ENCODE data around the gene SLC41A3.
"Not testable (repeated sequence)": the region's sequence is repeated elsewhere in the genome, so short reads cannot be mapped to it uniquely, and the experiment has no call there.

Gene SLC41A3

DNA sequence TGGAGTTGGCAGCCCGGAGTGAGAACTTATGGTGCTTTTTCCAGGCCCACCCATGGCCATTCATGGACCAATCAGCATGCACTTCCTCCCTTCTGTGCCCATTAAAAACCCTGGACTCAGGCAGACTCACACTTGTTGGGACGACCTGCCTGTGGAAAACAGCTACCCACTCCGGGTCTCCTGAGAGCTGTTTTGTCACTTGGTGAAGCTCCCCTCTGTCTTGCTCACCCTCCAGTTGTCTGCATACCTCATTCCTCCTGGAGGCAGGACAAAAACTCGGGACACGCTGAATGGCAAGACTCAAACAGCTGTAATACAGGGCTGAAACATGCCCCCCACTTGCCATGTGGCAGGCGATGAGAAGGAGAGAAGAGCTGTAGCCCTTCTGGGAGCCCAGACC lies 79.7 kb downstream of the SLC41A3 start:
- no peak for DNase-seq (ENCODE audit: low read depth in 2 of 3, low spot score in 2 of 3)

DNA sequence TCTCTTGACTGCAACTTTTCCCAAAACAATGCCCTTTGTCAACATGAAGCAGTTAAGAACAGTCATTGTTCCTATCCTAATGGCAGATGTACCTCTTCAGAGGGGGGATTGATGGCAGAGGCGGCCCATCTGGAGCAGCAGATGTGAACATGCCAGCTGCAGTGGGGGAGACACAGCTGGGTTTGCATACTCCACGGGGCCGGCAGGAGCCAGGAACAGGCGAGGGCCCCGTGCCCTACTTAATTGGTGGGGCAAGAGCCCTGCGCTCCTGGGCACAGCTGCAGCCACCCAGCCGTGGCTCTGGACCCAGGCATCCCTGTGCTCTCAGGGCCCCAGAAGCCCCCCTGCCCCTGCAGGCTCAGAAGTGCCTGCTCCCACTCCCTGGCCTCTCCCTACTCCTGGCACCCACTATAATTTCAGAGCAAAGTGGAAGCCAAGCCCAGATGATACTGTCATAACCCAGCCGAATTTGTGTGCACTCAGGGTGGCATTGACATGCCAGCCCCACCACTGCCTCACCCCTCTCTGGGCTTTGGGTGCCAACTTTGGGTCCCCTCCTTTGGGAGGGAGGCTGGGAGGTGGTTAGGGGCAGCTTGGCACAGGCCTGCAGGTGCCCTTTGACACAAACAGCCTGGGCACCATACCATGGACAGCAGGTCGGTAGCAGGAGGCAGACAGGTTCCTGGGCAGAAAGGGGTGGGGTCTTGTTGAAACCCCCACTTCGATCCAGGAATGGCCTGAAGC lies 80.3 kb downstream of the SLC41A3 start:
- DNase-seq (ENCODE audit: low read depth in 2 of 3, low spot score in 2 of 3): no peak

DNA sequence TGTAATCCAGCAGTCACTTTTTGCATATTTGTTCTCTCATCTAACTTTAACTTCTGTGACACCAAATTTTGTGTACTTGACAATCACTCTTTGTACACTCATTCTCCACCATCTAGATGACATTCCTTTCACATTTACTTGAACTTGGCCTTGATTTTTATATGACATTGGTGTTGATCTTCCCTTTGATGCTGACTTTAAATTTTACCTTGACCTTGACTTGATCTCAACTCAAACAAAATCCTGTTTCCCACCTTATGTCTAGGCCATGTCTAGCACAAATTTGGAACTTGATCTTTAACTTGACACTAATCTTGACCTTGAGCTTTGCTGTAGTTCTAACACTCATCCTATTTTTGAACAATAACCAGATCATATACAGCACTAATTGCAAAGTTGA lies 81.7 kb downstream of the SLC41A3 start:
- DNase-seq (ENCODE audit: low read depth in 2 of 3, low spot score in 2 of 3): no peak

DNA sequence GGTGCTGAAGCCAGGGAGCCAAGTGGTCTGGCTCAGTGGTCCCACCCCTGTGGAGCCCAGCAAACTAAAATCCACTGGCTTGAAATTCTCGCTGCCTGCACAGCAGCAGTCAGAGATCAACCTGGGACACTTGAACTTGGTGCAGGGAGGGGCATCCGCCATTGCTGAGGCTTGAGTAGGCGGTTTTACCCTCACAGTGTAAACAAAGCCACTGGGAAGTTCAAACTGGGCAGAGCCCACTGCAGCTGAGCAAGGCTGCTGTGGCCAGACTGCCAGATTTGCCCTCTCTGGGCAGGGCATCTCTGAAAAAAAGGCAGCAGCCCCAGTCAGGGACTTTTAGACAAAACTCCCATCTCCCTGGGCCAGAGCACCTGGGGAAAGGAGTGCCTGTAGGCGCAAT lies 87.2 kb downstream of the SLC41A3 start:
- DNase-seq (ENCODE audit: low read depth in 2 of 3, low spot score in 2 of 3): not testable (repeated sequence)

DNA sequence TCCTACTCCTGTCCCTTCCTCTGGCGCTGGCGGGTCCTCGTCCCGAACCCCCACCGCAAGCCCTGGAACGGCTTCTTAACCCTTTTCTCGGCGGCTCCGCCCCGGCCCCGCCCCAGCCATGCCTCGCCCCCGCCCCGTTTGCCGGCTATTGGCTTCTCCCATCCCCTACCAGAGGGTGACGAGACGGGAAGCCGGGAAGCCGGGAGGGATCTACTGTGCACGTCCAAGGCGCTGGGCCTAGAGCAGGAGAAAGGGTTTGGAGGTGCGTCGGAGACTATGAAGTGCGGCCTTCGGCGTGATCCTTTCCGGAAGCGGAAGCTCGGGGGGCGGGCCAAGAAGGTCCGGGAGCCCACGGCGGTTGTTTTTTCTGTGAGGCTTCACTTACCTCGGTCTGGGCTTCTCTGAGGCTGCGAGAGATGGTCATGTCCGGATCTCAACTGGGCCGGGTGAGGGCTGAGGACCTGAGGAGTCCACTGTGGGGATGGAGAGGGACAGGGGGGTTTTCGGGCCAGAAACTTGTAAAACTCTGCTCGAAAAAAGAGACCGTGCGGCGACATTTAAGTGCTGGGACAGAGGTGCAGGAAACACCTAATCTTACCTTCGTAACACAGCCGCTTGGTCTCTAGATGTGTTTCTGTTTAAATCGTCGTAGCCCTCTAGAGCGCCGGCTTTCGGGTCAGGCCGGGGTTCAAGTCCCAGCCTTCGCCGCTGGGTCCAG lies 93.5 kb downstream of the SLC41A3 start:
- peak; percentile 10 to 54 (median 24) for DNase-seq (ENCODE audit: low read depth in 2 of 3, low spot score in 2 of 3)

DNA sequence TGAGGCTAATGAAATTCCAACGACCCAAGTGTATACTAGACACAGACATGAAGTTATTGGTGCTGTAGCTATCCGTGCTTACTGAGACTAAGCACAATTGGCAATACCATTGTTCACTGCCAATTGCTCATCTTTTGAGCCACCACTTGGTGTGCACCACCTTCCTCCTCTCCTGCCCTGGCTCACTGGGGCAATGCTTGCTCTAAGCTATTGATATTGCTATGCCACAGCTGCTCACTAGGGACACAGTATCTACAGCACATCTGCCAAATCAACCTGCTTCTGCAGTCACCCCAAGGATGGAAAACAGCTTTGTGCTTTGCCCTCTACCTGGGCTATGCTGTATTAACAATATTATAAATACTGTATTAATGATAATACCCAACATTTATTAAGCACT lies 99.0 kb downstream of the SLC41A3 start:
- DNase-seq (ENCODE audit: low read depth in 2 of 3, low spot score in 2 of 3): not testable (repeated sequence)

DNA sequence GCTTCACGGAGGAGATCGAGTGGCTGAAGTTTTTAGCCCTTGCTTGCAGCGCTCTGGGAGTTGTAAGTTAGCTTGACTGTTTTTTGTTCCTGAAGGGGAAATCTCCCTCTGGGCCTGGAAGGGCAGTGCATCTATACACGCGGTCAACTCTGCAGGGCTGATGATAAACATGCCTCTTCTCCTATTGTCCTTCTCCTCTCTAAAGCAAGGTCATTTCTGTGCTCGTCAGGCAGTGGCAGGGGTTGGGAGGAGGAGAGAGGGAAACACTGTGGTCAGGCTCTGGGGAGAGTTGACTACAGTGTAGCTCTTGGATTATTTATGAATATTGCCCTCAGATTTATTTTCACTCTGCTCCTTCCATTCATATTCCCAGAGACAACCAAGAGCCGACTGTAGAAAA lies 106.8 kb downstream of the SLC41A3 start:
- not testable (repeated sequence) for DNase-seq (ENCODE audit: low read depth in 2 of 3, low spot score in 2 of 3)

DNA sequence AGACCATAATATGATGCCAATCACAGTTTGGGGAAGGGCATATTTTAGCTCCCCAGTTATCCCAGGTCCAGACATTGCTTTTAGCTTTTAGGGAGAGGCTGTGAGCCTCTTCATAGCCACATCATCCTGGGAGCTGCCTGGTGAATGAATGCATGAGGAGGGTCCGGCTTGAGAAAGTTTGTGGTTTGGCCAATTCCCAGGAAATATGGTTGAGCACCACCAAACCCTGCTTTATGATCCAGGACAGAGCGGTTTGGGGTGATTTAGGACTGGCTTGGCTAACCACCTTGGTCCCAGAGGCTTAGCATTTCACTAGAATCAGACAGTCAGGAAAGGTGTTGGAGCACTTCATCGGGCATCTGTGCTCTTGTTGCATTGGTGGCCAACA lies 107.9 kb downstream of the SLC41A3 start:
- DNase-seq (ENCODE audit: low read depth in 2 of 3, low spot score in 2 of 3): not testable (repeated sequence)

DNA sequence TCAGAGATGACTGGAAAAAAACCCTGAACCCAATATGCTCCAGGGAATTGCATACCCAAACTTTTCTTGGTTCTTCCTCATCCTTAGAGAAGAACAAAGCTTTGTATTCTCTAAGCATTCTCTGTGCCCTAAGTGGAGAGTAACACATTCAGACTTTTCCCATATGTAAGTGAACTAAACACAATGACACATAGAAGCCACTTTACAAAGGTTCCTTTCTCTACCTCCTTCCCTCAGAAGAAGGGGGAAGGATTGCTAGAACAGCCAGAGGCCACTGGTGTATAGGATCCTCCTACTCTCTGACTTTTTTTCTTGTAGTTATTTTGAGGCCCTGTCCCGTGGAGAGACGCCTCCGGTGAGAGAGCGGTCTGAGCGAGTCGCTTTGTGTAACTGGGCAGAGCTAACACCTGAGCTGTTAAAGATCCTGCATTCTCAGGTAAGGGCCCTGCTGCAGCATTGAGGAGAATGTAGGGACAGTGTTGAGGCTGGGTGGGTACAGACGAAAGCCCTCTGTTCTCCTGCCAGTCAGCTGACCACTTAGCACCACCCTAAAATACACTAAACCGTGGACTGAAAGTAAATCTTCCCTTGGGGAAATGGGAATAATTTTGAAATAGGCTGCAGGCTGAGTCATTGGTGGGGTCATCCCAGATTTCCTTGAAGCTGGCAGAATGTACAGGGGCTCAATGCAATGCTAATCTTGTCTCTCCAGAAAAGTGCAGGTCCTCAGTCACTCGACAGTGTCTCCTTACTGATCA lies 108.5 kb downstream of the SLC41A3 start:
- DNase-seq (ENCODE audit: low read depth in 2 of 3, low spot score in 2 of 3): not testable (repeated sequence)

DNA sequence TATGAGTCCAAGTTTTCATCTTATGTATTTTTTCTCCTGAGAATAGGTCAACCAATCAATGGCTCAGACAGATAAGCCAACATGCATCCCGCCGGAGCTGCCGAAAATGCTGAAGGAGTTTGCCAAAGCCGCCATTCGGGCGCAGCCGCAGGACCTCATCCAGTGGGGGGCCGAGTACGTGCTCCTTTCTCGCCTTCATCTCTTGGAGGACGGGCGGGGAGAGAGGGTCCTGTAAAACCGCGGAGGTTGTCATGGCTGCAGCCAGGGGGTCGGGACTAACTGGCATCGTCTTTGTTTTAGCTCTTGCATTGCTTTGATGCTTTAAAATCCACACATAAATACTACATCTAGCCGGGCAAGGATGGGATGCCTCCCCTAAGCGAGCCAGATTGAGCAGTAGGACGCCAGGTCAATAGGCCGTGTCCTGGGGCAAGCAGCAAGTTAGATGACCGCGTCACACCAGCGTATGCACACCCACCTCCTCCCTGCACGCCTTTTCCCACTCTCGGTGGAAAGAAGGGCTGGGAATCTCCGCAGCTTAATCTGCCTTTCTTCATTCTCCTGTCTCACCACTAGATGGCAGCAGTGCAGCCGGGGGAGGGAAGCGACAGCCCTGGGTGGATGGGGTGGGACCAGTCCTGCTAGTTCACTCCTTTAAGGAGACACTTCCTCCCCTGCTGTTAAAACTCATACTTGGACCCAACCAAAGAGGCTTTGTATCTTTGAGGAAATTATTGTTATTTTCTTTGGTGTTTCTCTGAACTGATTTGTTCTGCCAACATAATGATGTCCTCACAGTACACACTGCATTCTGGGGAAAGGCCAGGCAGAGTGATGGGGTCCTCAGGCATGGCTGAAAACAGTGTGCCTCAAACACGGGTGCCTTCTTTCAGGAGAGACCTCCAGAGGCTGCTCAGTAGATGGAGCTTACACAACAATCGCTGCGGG lies 111.7 kb downstream of the SLC41A3 start:
- peak in 1 of 3 experiments; percentile 13 for DNase-seq (ENCODE audit: low read depth in 2 of 3, low spot score in 2 of 3)

DNA sequence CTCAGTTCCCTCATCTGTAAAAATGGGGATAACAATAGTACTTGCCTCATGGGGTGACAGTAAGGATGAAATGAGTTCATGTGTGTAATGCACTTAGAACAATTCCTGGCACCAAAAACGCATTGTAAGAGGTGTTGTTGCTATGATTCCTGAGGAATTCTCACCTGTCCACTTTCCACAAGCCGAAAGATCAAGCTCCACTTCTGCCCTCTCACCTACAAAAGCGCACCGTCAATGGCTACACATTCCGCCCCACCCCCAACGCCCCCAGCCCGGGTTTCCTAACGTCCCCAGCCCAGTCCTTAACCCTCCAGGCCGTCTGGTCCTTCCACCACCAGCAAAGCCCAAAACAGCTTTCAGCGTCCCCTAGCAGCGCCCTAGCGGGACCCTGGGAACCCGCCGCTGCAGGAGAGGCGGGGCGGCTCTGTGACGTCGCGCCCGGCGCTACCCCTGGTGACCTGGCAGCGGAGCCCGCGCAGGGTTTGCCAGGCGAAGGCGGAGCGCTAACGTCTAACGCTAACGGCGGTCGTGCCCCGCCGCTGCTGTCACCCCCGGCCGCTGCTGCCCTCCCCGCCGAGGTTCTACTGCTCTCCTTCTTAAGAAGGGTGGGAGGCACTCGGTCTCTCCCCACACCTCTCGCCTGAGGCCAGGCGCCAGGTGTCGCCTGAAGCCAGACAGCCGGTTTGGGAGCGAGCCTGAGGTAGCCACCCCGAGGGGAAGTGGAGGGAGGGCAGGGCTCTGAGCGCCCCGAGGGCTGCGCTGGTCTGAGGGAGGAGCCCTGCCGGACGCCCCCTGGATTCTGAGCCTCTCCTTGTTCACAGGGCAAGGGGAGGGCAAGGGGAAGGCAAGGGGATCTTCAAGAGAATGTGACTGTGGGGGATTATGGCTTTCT lies 115.0 kb downstream of the SLC41A3 start, which contains the start of gene ROPN1B:
Gene ROPN1B (plus strand): TSS at position 478 of the 892 bp plus-strand sequence. CDS start 2,877 bp downstream, outside the sequence.
- not testable (repeated sequence) for DNase-seq (ENCODE audit: low read depth in 2 of 3, low spot score in 2 of 3)

DNA sequence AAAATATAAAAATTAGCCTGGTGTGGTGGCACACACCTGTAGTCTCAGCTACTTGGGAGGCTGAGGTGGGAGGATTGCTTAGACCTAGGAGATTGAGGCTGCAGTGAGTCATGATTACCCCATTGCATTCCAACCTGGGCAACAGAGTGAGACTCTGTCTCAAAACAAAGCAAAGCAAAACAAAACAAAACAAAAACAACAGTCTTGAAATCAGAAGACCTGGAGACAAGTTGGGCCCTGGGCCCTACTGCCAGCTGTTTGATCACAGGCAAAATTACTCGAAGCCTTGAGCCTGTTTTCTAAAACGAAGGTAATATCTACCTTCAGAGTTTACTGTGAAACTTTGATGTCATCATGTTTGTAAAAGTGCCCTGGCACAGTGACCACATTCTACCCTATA lies 115.8 kb downstream of the SLC41A3 start:
- not testable (repeated sequence) for DNase-seq (ENCODE audit: low read depth in 2 of 3, low spot score in 2 of 3)

DNA sequence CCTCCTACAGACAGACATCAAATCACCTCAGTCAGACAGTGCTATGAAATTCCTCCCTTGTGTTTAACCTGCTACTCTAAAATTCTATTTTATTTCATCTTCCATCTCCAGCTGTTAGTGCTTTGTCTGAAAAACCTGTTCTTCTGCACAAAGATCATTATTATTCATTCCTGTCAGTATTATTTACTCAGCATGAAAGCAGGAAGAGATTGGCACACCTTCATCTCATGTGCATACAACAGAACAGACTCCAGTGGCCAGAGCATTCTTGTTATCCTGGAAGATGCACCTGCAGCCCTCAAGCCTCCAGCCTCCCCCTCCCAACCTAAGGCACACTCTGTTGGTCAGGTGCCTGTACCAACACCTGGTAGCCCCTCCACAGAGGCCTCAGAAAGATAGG lies 116.8 kb downstream of the SLC41A3 start:
- DNase-seq (ENCODE audit: low read depth in 2 of 3, low spot score in 2 of 3): no peak

DNA sequence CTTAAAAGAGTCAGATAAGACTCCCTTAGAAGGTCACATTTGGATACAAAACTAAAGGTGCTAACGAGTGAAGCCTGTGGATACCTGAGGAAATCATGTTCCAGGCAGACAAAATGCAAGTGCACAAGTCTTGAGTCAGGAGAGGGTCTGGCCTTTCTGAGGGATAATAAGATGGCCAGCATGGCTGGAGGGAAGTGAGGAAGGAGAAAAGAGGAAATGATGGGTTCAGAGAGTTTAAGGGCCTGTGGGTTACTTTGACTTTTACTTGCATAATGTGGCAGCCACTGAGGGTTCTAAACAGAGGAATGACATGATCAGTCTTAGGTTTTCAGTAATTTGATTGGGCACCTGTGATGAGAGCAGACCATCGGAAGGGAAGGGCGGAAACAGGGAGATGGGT lies 118.4 kb downstream of the SLC41A3 start:
- no peak for DNase-seq (ENCODE audit: low read depth in 2 of 3, low spot score in 2 of 3)

DNA sequence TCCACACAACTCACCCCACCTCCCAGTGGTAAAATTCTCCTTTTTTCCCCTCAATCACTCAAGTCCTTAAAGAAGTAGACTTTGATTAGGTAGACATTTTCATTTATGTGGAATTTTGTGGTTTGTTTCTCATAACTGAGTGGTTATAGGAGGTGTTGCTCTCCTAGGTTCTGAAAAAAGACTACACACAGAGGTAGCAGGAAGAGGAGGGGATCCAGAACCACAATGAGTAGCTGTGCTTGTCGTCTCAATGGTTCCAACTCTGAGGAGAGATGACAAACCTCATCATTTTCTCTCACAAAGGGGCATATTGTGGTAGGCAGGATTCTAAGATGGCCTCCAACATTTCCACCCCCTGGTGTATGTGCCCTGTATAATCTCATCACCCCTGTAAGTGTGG lies 120.1 kb downstream of the SLC41A3 start:
- DNase-seq (ENCODE audit: low read depth in 2 of 3, low spot score in 2 of 3): not testable (repeated sequence)

DNA sequence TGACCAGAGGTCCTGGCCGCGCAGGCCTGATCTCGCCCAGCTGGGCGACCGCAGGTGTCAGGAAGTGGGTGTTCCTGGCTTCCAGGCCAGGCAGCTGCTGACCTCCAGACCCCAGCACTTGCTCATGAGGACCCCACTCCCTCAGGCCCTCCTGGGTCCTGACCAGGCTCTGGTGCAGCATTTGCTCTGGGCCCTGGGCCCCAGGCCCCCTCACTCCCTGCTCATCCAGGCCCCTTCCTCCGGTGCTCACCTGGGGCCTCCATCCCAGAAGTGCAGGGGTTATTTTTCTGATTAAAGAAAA lies 122.7 kb downstream of the SLC41A3 start:
- no peak for DNase-seq (ENCODE audit: low read depth in 2 of 3, low spot score in 2 of 3)

DNA sequence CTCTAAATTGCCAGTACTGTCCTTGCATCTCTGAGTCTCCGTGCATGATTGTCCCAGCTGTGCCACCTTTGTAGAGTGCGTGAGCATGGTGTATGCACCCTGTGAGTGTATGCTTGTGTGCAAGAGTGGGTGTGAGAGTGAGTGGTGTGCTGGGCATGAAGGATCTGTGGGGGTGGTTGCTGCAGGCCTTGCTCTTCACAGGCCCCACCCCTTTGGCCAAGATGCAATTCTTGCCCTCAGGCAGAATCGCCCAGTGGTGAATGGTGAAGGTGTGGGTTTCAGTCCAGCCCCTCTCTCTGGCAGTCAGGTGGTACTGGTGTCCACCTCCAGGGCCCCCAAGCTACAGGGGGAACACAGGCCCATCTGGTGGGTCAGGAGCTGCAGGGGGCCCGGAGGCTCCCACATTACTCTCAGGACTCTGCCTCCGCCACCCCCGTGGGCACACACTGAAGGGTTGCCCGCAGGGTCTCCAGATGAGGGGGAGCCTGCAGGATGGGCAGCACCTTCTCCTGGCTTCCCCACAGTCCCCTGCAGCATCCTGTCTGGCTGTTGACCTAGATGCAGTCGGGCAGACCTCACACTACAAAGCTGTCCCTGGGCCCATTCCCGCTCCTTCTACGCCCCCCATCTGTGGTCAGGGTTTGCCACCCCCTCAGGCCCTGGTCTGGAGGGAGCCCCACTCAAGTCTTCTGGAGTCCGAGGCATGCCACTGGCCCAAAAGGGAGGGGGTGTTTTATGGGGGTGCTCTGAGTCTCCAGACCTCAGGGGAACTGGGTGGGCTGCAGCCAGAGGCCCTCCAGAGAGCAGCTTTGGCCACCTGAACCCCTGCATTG lies 123.3 kb downstream of the SLC41A3 start:
- DNase-seq (ENCODE audit: low read depth in 2 of 3, low spot score in 2 of 3): no peak

DNA sequence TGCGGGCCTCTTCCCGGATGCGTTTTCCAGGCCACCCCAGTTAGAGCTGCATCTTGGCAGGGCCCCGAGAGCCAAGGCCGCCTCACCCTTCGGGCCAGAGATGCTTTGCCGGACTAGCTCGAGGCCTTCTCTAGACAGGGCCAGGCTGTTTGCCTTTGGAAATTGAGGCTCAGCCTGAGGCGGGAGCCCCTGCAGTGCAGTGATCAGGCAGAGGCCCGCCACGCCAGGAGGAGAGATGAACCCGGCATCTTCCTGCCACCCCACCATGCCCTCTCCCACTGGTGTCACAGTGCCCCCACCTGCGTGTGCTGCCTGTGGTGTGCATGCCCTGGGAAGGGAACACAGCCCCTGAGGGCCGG lies 123.9 kb downstream of the SLC41A3 start:
- DNase-seq (ENCODE audit: low read depth in 2 of 3, low spot score in 2 of 3): no peak

Measured in activated CD8-positive, alpha-beta memory T cell treated with anti-CD3 and anti-CD28 coated beads for 48 hours (primary cell).